GM12864 (cell line): ENCODE measurements around the gene APP.

Experiments
- DNase-seq: peaks from one replicate; pipeline ENCODE4 v3.0.0-alpha.2; 2011; ENCODE audit warnings: low read depth
- H3K4me3 ChIP-seq: 2 replicates; pipeline ENCODE4 v1.5.1; 2011; ENCODE audit warnings: mild to moderate bottlenecking, low read depth, low read length, control low read depth
- CTCF ChIP-seq: IDR thresholded peaks from 2 replicates; pipeline ENCODE4 v1.5.1; 2011; ENCODE audit warnings: low read depth, mild to moderate bottlenecking, moderate library complexity, low read length, control low read depth, inconsistent platforms; ENCODE audit errors: missing control alignments

APP gene

GRCh38 chr21:26072666-26073615 lies 97.6 kb downstream of the APP start:
- no peak for TF ChIP-seq CTCF
- DNase-seq, result no peak
- no peak overlapping the region for H3K4me3 ChIP-seq

- TF ChIP-seq CTCF, result no peak
- no peak for DNase-seq
- no peak overlapping the region for H3K4me3 ChIP-seq
Observed at GRCh38 chr21:26070822-26071425, 99.6 kb downstream of the APP start.

GRCh38 chr21:26070121-26070520 lies 100.4 kb downstream of the APP start:
- no peak for DNase-seq
- TF ChIP-seq CTCF, result no peak
- no peak overlapping the region for H3K4me3 ChIP-seq

GRCh38 chr21:26068776-26069175 lies 101.8 kb downstream of the APP start:
- H3K4me3 ChIP-seq, result no peak overlapping the region
- no peak for TF ChIP-seq CTCF
- no peak for DNase-seq

DNA sequence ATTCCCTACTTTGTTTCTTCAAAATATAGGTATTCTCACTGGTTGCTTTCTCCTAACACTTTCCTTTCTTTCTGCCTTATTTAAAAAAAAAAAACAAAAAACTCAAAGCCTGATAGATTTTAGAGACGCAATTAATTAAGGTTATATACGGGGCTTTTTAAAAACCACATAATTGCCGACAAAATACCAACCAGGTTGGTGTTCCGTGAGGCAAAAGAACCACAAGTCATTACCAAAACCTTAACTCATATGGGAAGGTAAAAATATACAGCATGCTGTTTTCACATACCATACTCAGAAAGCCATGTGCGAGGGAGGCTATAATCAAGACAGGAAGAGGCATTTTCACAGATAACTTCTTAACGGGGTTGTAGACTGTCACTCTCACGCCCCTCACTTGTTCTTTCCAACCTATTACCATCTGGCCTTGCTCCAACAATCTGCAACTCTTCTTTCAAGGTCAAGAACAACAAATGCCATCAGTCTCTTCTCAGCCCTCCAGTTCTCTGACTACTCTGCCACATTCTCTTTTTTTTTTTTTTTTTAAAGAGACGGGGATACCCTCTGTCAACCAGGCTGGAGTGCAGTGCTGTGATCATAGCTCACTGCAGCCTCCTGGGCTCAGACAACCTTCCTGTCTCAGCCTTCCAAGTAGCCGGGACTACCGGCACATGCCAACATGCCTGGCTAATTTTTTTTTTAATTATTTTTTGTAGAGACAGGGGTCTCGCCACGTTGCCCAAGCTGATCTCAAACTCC lies 102.6 kb downstream of the APP start:
- TF ChIP-seq CTCF, result no peak
- H3K4me3 ChIP-seq, result no peak overlapping the region
- DNase-seq, result no peak

DNA sequence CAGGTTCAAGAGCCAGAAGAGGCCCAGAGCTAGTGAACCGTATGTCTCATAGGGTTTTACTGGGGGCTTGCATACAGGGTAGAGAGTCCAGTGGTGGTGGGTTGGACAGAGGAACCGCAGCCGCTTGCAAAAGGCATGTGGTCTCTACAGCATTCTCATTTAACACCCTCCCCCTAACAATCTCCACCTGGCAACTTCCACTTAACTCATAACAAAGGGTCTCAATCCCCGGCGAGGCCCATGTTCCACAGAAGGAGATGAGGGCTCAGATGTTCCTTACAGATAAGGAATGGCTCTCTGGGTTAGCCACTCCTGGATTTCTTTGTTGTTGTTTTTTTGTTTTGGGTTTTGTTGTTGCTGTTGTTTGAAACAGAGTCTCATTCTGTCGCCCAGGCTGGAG lies 106.1 kb downstream of the APP start:
- no peak for DNase-seq
- no peak overlapping the region for H3K4me3 ChIP-seq
- TF ChIP-seq CTCF, result no peak
